Prostate gland (tissue), 2 donors: ENCODE results near the gene MYLK.

Experiments used
- POLR2A ChIP-seq: fragments of 450-650 bp; IDR thresholded peaks from one replicate; pipeline ENCODE4 v1.6.1; 2016; ENCODE audit warnings: antibody characterized with exemption, mild to moderate bottlenecking
- POLR2AphosphoS5 ChIP-seq: sonication (generic); formaldehyde crosslinking; IDR thresholded peaks from one replicate; pipeline ENCODE4 v1.6.1; 2017; ENCODE audit warnings: antibody characterized with exemption
- TF ChIP-seq, protein P1 (sequence below), 4 experiments: fragments of 200-600 bp in 2 of 4; fragments of 450-650 bp in 2 of 4; sonication (generic) in 2 of 4; IDR thresholded peaks; 1 replicate in 3 of 4; 2 replicates in 1 of 4; pipeline ENCODE4 v1.5.1; 2016 to 2019; ENCODE audit warnings: antibody characterized with exemption in 4 of 4, mild to moderate bottlenecking in 2 of 4, moderate library complexity in 2 of 4

DNA sequence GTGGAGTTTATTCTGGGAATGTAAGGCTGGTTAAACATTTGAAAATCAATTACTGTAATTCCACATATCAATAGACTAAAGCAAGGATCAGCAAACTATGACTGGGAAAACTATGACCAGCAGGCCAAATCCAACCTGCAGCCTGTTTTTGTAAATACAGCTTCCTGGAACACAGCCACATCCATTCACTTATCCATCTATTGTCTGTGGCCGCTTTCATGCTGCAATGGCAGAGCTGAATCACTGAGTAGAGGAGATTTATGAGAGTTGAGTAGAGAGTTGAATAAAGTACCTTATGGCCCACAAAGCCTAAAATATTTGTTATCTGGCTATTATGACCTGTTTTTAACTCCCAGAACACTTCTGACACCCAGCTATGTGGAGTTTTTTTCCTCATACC lies 12.2 kb downstream of the MYLK start:
- TF ChIP-seq, protein P1, sequence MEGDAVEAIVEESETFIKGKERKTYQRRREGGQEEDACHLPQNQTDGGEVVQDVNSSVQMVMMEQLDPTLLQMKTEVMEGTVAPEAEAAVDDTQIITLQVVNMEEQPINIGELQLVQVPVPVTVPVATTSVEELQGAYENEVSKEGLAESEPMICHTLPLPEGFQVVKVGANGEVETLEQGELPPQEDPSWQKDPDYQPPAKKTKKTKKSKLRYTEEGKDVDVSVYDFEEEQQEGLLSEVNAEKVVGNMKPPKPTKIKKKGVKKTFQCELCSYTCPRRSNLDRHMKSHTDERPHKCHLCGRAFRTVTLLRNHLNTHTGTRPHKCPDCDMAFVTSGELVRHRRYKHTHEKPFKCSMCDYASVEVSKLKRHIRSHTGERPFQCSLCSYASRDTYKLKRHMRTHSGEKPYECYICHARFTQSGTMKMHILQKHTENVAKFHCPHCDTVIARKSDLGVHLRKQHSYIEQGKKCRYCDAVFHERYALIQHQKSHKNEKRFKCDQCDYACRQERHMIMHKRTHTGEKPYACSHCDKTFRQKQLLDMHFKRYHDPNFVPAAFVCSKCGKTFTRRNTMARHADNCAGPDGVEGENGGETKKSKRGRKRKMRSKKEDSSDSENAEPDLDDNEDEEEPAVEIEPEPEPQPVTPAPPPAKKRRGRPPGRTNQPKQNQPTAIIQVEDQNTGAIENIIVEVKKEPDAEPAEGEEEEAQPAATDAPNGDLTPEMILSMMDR (IDR thresholded peaks at IDR 0.05): no peak
- TF ChIP-seq POLR2A (no peak), POLR2AphosphoS5 (no peak)
